Smooth muscle cell (in vitro differentiated cells): ENCODE results near the gene CDKL4. TPM values are rescaled to one million over a fixed set of nuclear protein-coding genes. Genes with fewer than 3 reads are reported as not detected.
"Not testable (repeated sequence)": the region's sequence is repeated elsewhere in the genome, so short reads cannot be mapped to it uniquely, and the experiment has no call there.

ENCODE experiments used
- DNase-seq: peaks from one replicate; lab custom pipeline; 2025; ENCODE audit not compliant: unreplicated experiment; lab: John Stamatoyannopoulos, UW
- H2AFZ ChIP-seq: fragments of 200-600 bp; sonication (generic); 2 replicates; pipeline ENCODE4 v1.6.0; 2016; ENCODE audit warnings: antibody characterized with exemption, low read depth, mild to moderate bottlenecking
- H3F3A ChIP-seq: fragments of 200-600 bp; sonication (generic); 2 replicates; pipeline ENCODE4 v1.6.0; 2017; ENCODE audit warnings: antibody characterized with exemption, low read depth
- H3K27ac ChIP-seq: fragments of 200-600 bp; sonication (generic); 2 replicates; pipeline ENCODE4 v1.5.1; 2016; ENCODE audit warnings: low read depth, mild to moderate bottlenecking
- H3K27me3 ChIP-seq: fragments of 200-600 bp; sonication (generic); 2 replicates; pipeline ENCODE4 v1.6.1; 2016; ENCODE audit warnings: low read depth, mild to moderate bottlenecking
- H3K36me3 ChIP-seq: fragments of 200-600 bp; sonication (generic); 2 replicates; pipeline ENCODE4 v1.5.1; 2016; ENCODE audit warnings: low read depth
- H3K4me1 ChIP-seq: fragments of 200-600 bp; sonication (generic); 2 replicates; pipeline ENCODE4 v1.5.1; 2016; ENCODE audit warnings: low read depth
- H3K4me2 ChIP-seq: fragments of 200-600 bp; sonication (generic); 2 replicates; pipeline ENCODE4 v1.6.0; 2016; ENCODE audit warnings: mild to moderate bottlenecking
- H3K4me3 ChIP-seq: fragments of 200-600 bp; sonication (generic); 2 replicates; pipeline ENCODE4 v1.5.1; 2016; ENCODE audit warnings: mild to moderate bottlenecking
- H3K79me2 ChIP-seq: fragments of 200-600 bp; sonication (generic); 2 replicates; pipeline ENCODE4 v1.6.0; 2016; ENCODE audit warnings: low read depth, mild to moderate bottlenecking
- H3K9ac ChIP-seq: fragments of 200-600 bp; sonication (generic); 2 replicates; pipeline ENCODE4 v1.6.0; 2016; ENCODE audit warnings: low read depth
- H3K9me3 ChIP-seq: fragments of 200-600 bp; sonication (generic); replicated peaks from 2 replicates; pipeline ENCODE4 v1.5.1; 2016; ENCODE audit warnings: low read depth
- H4K20me1 ChIP-seq: fragments of 200-600 bp; sonication (generic); 2 replicates; pipeline ENCODE4 v1.6.0; 2016; ENCODE audit warnings: low read depth
- WGBS: methylation state at CpG from one replicate; pipeline ENCODE4 v1.1.7; 2016; ENCODE audit warnings: low lambda C conversion rate; 5-methylcytosine and 5-hydroxymethylcytosine counted together
- polyA plus RNA-seq: library from polyadenylated mRNA; unstranded; fragments of >200 nt; fragmentation: Nextera tagmentation; extraction: Ambion mirVana; gene quantifications from 2 replicates; pipeline ENCODE4 v1.2.1, GENCODE V29; 2016
- total RNA-seq: library from RNA; depleted of rRNA; stranded (reverse); fragments of >200 nt; gene quantifications from 2 replicates; pipeline ENCODE4 v1.2.3, GENCODE V29; 2014
- TF ChIP-seq, protein P1 (sequence below): fragments of 200-600 bp; sonication (generic); IDR thresholded peaks from 2 replicates; pipeline ENCODE4 v1.5.1; 2017; ENCODE audit warnings: borderline replicate concordance, mild to moderate bottlenecking, antibody characterized with exemption; ENCODE audit not compliant: insufficient read depth, poor library complexity, severe bottlenecking

The CDKL4 gene
- total and polyA plus RNA-seq, 2 experiments from 2014 or later = 0.27 to 0.53 TPM

DNA sequence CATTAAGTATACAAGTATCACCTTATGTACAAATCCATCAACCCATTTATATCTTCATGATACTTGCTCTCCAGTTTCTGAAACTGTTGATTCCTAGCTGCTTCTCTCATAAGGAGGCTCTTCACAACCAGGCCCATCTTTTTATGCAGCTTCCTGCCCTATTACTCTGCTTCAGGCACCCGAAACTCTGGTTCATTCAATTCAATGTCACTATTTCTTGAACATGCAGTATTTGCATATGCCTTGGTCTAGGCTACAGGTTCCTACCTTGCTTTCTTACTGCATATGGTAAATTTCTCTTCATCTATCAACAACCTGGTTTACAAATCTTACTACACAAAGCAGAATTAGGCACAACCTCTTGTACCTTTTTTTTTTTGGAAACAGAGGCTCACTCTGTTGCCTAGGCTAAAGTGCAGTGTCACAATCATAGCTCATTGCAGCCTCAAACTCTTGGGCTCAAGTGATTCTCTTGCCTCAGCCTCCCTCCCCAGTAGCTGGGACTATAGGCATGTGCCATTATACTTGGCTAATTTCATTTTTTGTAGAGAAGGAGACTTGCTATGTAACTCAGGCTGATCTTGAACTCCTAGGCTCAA is 2.7 kb upstream of the CDKL4 start:
- Histone ChIP-seq H3K9me3 (no peaks in the 10 kb centered on the region), H3K4me1 (no peaks in the 10 kb centered on the region), H4K20me1 (no peaks in the 10 kb centered on the region), H3K9ac (no peak overlapping the region), H3K27ac (no peak overlapping the region), H3K79me2 (no peaks in the 10 kb centered on the region), H3F3A (no peaks in the 10 kb centered on the region), H3K4me2 (no peak overlapping the region), H3K4me3 (no peak overlapping the region), H3K27me3 (no peaks in the 10 kb centered on the region), H2AFZ (no peak overlapping the region), H3K36me3 (peaks cover 9% of the 10 kb centered on the region)
- DNase-seq = no peak
- TF ChIP-seq, protein P1, sequence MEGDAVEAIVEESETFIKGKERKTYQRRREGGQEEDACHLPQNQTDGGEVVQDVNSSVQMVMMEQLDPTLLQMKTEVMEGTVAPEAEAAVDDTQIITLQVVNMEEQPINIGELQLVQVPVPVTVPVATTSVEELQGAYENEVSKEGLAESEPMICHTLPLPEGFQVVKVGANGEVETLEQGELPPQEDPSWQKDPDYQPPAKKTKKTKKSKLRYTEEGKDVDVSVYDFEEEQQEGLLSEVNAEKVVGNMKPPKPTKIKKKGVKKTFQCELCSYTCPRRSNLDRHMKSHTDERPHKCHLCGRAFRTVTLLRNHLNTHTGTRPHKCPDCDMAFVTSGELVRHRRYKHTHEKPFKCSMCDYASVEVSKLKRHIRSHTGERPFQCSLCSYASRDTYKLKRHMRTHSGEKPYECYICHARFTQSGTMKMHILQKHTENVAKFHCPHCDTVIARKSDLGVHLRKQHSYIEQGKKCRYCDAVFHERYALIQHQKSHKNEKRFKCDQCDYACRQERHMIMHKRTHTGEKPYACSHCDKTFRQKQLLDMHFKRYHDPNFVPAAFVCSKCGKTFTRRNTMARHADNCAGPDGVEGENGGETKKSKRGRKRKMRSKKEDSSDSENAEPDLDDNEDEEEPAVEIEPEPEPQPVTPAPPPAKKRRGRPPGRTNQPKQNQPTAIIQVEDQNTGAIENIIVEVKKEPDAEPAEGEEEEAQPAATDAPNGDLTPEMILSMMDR = no peak
- 90% methylated on average over 1 of the region's 1 CpG for WGBS

DNA sequence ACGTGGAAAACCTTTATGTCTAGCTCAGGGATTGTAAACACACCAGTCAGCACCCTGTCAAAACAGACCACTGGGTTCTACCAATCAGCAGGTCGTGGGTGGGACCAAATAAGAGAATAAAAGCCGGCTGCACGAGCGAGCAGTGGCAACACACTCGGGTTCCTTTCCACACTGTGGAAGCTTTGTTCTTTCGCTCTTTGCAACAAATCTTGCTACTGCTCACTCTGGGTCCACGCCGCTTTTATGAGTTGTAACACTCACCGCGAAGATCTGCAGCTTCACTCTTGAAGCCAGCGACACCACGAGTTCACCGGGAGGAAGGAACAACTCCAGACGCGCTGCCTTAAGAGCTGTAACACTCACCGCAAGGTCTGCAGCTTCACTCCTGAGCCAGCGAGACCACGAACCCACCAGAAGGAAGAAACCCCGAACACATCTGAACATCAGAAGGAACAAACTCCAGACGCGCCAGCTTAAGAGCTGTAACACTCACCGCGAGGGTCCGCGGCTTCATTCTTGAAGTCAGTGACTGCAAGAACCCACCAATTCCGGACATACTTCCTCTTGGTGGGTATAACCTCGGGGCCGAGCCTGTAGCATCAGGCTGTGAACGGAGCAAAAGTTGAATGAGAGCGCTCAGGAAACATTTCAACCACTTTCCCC is 1.3 kb upstream of the CDKL4 start:
- WGBS = 95% methylated on average over 31 of the region's 31 CpGs
- H3K79me2 ChIP-seq, H3F3A ChIP-seq, H3K9ac ChIP-seq, H3K27me3 ChIP-seq, H2AFZ ChIP-seq, H3K4me1 ChIP-seq, H3K36me3 ChIP-seq, H4K20me1 ChIP-seq, H3K4me2 ChIP-seq, H3K27ac ChIP-seq, H3K4me3 ChIP-seq, DNase-seq, H3K9me3 ChIP-seq: not testable (repeated sequence)

DNA sequence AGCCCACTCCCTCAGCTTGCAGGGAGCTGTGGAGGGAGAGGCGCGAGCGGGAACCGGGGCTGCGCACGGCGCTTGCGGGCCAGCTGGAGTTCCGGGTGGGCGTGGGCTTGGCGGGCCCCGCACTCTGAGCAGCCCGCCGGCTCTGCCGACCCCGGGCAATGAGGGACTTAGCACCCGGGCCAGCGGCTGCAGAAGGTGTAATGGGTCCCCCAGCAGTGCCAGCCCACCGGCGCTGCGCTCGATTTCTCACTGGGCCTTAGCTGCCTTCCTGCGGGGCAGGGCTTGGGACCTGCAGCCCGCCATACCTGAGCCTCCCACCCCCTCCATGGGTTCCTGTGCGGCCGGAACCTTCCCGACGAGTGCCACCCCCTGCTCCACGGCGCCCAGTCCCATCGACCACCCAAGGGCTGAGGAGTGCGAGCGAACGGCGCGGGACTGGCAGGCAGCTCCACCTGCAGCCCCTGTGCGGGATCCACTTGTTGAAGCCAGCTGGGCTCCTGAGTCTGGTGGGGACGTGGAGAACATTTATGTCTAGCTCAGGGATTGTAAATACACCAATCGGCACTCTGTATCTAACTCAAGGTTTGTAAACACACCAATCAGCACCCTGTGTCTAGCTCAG is 582 bp upstream of the CDKL4 start:
- H3K4me2 ChIP-seq, H3K36me3 ChIP-seq, H4K20me1 ChIP-seq, H3K9ac ChIP-seq, H3F3A ChIP-seq, H2AFZ ChIP-seq, DNase-seq, H3K27me3 ChIP-seq, H3K4me3 ChIP-seq, H3K27ac ChIP-seq, H3K4me1 ChIP-seq, H3K79me2 ChIP-seq, H3K9me3 ChIP-seq: not testable (repeated sequence)
- WGBS = 97% methylated on average over 38 of the region's 39 CpGs

DNA sequence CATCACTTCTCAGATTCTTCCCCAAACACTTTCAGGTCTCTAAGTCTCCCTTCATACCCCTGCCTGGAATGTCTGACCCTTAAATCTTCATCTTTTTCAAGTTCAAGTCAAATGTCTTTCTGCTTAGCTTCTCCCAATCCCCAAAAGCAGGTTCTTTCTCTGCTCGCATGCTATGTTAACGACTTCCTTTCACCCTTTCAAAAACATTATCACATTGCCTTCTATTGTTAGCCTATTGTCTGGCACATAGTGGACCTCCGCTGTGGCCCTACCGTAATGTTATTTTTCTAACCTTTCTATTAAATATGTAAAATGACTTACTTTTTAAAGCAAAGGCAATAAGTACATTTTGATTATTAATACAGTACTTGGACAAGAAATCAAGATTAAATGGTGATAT is 2.2 kb downstream of the CDKL4 start:
- H3K36me3 ChIP-seq = no peaks in the 10 kb centered on the region
- DNase-seq = no peak
- no peak overlapping the region for H3K9ac ChIP-seq
- H3K4me1 ChIP-seq = no peaks in the 10 kb centered on the region
- H3F3A ChIP-seq = no peaks in the 10 kb centered on the region
- H3K79me2 ChIP-seq = no peaks in the 10 kb centered on the region
- no peak overlapping the region for H3K27ac ChIP-seq
- no peaks in the 10 kb centered on the region for H4K20me1 ChIP-seq
- no peak overlapping the region for H3K4me3 ChIP-seq
- WGBS = 63% methylated on average over 4 of the region's 4 CpGs
- TF ChIP-seq, protein P1 = no peak
- H3K9me3 ChIP-seq = no peaks in the 10 kb centered on the region
- no peak overlapping the region for H3K4me2 ChIP-seq
- no peaks in the 10 kb centered on the region for H3K27me3 ChIP-seq
- no peak overlapping the region for H2AFZ ChIP-seq
